GM21447 (cell line): ENCODE data around the gene NPPC.

Experiments
- ATAC-seq: cut with Tn5 transposase; IDR thresholded peaks from one replicate; pipeline ENCODE4 v1.9.1; 2021; ENCODE audit not compliant: unreplicated experiment

Gene NPPC

GRCh38 chr2:231935815-231936214 lies 9.6 kb upstream of the NPPC start:
- ATAC-seq, result no peak

GRCh38 chr2:231935207-231935524 lies 9.0 kb upstream of the NPPC start:
- no peak for ATAC-seq

GRCh38 chr2:231934441-231935206 lies 8.4 kb upstream of the NPPC start:
- ATAC-seq, result no peak

- no peak for ATAC-seq
Measured at GRCh38 chr2:231933916-231934401, 7.8 kb upstream of the NPPC start.

GRCh38 chr2:231932985-231933915 lies 7.1 kb upstream of the NPPC start:
- ATAC-seq, result no peak

- no peak for ATAC-seq
Measured at GRCh38 chr2:231932711-231932970, 6.4 kb upstream of the NPPC start.

- no peak for ATAC-seq
Measured at GRCh38 chr2:231931481-231931915, 5.3 kb upstream of the NPPC start.

- no peak for ATAC-seq
Measured at GRCh38 chr2:231930593-231931281, 4.5 kb upstream of the NPPC start.

- no peak for ATAC-seq
Measured at GRCh38 chr2:231929961-231930592, 3.9 kb upstream of the NPPC start.

GRCh38 chr2:231928901-231929725 lies 2.9 kb upstream of the NPPC start:
- no peak for ATAC-seq

GRCh38 chr2:231928481-231928880 lies 2.3 kb upstream of the NPPC start:
- ATAC-seq, result no peak

GRCh38 chr2:231927566-231927890 lies 1.3 kb upstream of the NPPC start:
- no peak for ATAC-seq

GRCh38 chr2:231926761-231927565 lies 767 bp upstream of the NPPC start:
- no peak for ATAC-seq

GRCh38 chr2:231925303-231926179 lies 655 bp downstream of the NPPC start:
- ATAC-seq, result no peak

GRCh38 chr2:231924889-231925275 lies 1.3 kb downstream of the NPPC start:
- no peak for ATAC-seq

- no peak for ATAC-seq
Measured at GRCh38 chr2:231923951-231924888, 2.0 kb downstream of the NPPC start.

GRCh38 chr2:231923010-231923344 lies 3.2 kb downstream of the NPPC start:
- ATAC-seq, result no peak
